GM23248 (cell line): ENCODE data around the gene AGAP6. TPM values are rescaled to one million over a fixed set of nuclear protein-coding genes. Genes with fewer than 3 reads are reported as not detected.
A peak's percentile ranks its signal among the peaks of the same experiment; 100 is the strongest.
"Not testable (repeated sequence)": the region's sequence is repeated elsewhere in the genome, so short reads cannot be mapped to it uniquely, and the experiment has no call there.

ENCODE experiments used
- DNase-seq: peaks from one replicate; pipeline ENCODE4 v3.0.0-alpha.2; 2015
- H2AFZ ChIP-seq: fragments of 200-600 bp; sonication (generic); 2 replicates; pipeline ENCODE4 v1.6.1; 2016; ENCODE audit warnings: antibody characterized with exemption
- H3F3A ChIP-seq: fragments of 200-600 bp; sonication (generic); 2 replicates; pipeline ENCODE4 v1.6.1; 2016; ENCODE audit warnings: mild to moderate bottlenecking, antibody characterized with exemption, mixed run types; ENCODE audit not compliant: insufficient read depth
- H3K27ac ChIP-seq: fragments of 200-600 bp; sonication (generic); 2 replicates; pipeline ENCODE4 v1.5.1; 2016; ENCODE audit warnings: mild to moderate bottlenecking
- H3K27me3 ChIP-seq: fragments of 200-600 bp; sonication (generic); replicated peaks from 2 replicates; pipeline ENCODE4 v1.6.1; 2016; ENCODE audit warnings: mild to moderate bottlenecking; ENCODE audit not compliant: insufficient read depth
- H3K36me3 ChIP-seq: fragments of 200-600 bp; sonication (generic); 2 replicates; pipeline ENCODE4 v1.6.1; 2016; ENCODE audit warnings: low read depth, mild to moderate bottlenecking
- H3K4me1 ChIP-seq: fragments of 200-600 bp; sonication (generic); 2 replicates; pipeline ENCODE4 v1.6.1; 2016; ENCODE audit warnings: mild to moderate bottlenecking; ENCODE audit not compliant: insufficient read depth
- H3K4me2 ChIP-seq: fragments of 200-600 bp; sonication (generic); one replicate; pipeline ENCODE4 v1.6.1; 2016; ENCODE audit warnings: mild to moderate bottlenecking; ENCODE audit not compliant: unreplicated experiment
- H3K4me3 ChIP-seq: fragments of 200-600 bp; sonication (generic); 2 replicates; pipeline ENCODE4 v1.5.1; 2016; ENCODE audit warnings: mild to moderate bottlenecking
- H3K79me2 ChIP-seq: fragments of 200-600 bp; sonication (generic); 2 replicates; pipeline ENCODE4 v1.6.1; 2016; ENCODE audit warnings: mild to moderate bottlenecking; ENCODE audit not compliant: insufficient read depth
- H3K9ac ChIP-seq: fragments of 200-600 bp; sonication (generic); 2 replicates; pipeline ENCODE4 v1.6.1; 2016; ENCODE audit warnings: mild to moderate bottlenecking
- H3K9me2 ChIP-seq: fragments of 200-600 bp; sonication (generic); 2 replicates; pipeline ENCODE4 v1.6.1; 2016; ENCODE audit warnings: mixed run types, mild to moderate bottlenecking, moderate library complexity; ENCODE audit not compliant: insufficient read depth
- H3K9me3 ChIP-seq: fragments of 200-600 bp; sonication (generic); one replicate; pipeline ENCODE4 v1.6.1; 2017; ENCODE audit warnings: low read depth
- H4K20me1 ChIP-seq: fragments of 200-600 bp; sonication (generic); 2 replicates; pipeline ENCODE4 v1.6.0; 2016; ENCODE audit not compliant: insufficient read depth
- WGBS, 2 experiments: methylation state at CpG; one replicate each; pipeline ENCODE4 v1.1.6; 2015 to 2017; ENCODE audit warnings: low lambda C conversion rate in 2 of 2, low coverage in 1 of 2; ENCODE audit errors: missing lambda C conversion rate in 2 of 2; 5-methylcytosine and 5-hydroxymethylcytosine counted together
- in situ Hi-C: fragments of 300-500 bp; cut with MboI; formaldehyde crosslinking; loops from 2 replicates; pipeline ENCODE4 v1.15.0; 2020
- polyA plus RNA-seq: library from polyadenylated mRNA; unstranded; fragments of >200 nt; fragmentation: Nextera tagmentation; extraction: Ambion mirVana; gene quantifications from 2 replicates; pipeline ENCODE4 v1.2.1, GENCODE V29; 2016
- total RNA-seq: library from RNA; depleted of rRNA; stranded (reverse); fragments of >200 nt; shearing (Covaris generic); gene quantifications from 2 replicates; pipeline ENCODE4 v1.2.3, GENCODE V29; 2014; rRNA removed

The AGAP6 gene
- 4.9 and 6.4 TPM in 2 replicates for total RNA-seq
- polyA plus RNA-seq, result 3.1 and 4.7 TPM in 2 replicates

DNA sequence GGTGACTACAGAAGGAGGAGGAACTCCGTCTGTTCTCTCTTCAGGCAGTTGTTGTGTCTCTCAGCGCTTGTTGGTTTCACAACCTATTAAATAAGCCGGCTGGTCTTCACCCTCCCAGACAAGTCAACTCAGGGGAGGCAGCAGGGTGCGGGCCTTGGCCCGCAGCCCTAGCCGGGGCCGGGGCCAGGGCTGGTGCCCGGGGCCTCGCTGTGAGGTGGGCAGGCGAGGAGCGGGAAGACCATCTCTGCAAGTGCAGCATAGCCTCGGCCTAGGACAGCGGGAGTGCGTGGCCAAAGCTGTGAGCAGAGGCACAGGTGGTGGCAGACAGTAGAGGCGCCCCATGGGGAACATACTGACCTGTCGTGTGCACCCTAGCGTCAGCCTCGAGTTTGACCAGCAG lies at the start of gene AGAP6:
Gene AGAP6, plus strand, starts transcription at position 31 of the 400 bp plus-strand sequence. Its CDS starts 310 bp downstream, at position 341.
- H3F3A ChIP-seq, H3K9ac ChIP-seq, H2AFZ ChIP-seq, DNase-seq, H3K4me1 ChIP-seq, H3K9me2 ChIP-seq, H3K36me3 ChIP-seq, H3K27ac ChIP-seq, H4K20me1 ChIP-seq, H3K4me3 ChIP-seq, H3K9me3 ChIP-seq, in situ Hi-C loops, H3K27me3 ChIP-seq, H3K79me2 ChIP-seq, H3K4me2 ChIP-seq: not testable (repeated sequence)
- 91 to 92% methylated on average over 9 to 17 of the region's 18 CpGs for WGBS, 2 experiments

DNA sequence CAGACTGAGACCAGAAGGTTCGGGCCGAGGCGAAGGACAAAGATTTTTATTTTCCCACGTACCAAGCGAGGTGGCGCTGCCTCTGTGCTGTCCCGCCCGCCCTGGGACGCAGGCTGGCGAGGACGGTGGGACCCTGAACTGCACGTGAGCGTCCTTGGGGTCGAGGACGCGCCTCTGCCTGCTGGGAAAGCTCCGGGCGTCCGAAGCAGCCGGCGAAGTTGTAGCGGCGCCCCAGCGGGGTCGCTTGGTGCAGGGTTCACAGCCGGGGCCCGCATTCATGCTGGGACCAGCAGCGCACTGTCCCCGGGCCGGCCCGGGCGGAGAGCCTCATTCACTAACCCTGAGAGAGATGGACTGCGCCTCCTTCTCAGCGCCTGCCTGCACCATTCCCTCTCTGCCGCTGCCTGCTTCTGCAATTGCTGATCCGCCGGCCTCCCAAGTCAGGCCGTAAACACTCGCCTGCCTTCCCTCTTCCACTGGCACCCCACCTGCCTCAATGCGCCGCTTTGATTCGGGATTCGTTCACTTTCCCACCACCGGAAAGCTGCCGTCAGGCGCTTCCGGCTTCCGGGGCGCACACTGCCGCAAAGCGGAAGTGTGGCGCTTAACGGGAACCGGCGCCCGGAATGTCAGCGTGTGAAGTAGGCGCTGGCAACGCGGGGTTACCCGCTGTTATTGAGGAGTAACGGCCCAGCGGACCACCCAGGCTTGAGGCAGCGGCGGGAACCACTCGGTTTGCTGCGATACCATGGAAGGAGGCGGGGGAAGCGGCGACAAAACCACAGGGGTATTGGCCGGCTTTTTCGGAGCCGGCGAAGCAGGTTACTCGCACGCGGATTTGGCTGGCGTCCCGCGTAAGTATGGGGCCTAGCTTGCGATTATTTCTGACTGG lies 46.5 kb upstream of the AGAP6 start, which contains the start of the genes PARG and TIMM23B:
Gene PARG, minus strand, starts transcription at position 581 of the 892 bp plus-strand sequence. Its CDS starts 302 bp downstream, at position 279.
Gene TIMM23B, plus strand, starts transcription at position 607 of the 892 bp plus-strand sequence. Its CDS starts 142 bp downstream, at position 749.
- peaks cover 13% of the 10 kb centered on the region for H3K4me1 ChIP-seq
- WGBS, 2 experiments, result 1 to 2% methylated on average over 80 to 81 of the region's 81 CpGs
- in situ Hi-C loops, H3F3A ChIP-seq, H3K36me3 ChIP-seq, H3K9me2 ChIP-seq, H4K20me1 ChIP-seq, H3K27me3 ChIP-seq, H3K9me3 ChIP-seq: not testable (repeated sequence)
- DNase-seq, result peak; percentile 93
- H3K27ac ChIP-seq, result peak within 1 kb of the TSS; percentile 59
- H3K4me2 ChIP-seq, result peak within 1 kb of the TSS; percentile 97
- H3K4me3 ChIP-seq, result peak within 1 kb of the TSS; percentile 100
- peak within 1 kb of the TSS; percentile 98 for H3K9ac ChIP-seq
- peak within 1 kb of the TSS; percentile 84 for H2AFZ ChIP-seq
- peaks cover 93% of the 10 kb centered on the region for H3K79me2 ChIP-seq

DNA sequence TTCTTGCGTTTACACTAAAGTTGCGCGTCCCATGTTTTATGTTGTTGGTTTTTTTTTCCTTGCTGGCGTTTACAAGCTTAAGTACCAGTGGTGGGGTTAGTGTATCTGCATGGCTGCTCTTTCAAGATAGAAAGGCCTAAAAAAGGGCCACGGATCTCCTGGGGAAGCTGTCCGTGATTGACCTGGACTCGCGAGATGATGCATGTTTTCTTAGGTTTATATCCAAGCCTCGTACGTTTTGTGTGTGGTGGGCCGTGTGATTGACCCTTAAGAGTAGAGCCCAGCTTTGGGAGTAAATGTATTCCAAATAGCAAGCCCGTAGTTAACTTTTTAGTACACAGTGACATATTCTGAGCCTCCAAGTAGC lies 45.9 kb upstream of the AGAP6 start:
- Histone ChIP-seq H3K4me1 (peaks cover 13% of the 10 kb centered on the region), H3K79me2 (peaks cover 93% of the 10 kb centered on the region), H3K4me3 (peak overlapping the region; percentile 100), H3K27ac (peak overlapping the region; percentile 59), H3K4me2 (peak overlapping the region; percentile 97), H2AFZ (peak overlapping the region; percentile 84), H3K9ac (peak overlapping the region; percentile 98)
- 1 to 2% methylated on average over 12 of the region's 12 CpGs for WGBS, 2 experiments
- H3K9me3 ChIP-seq, in situ Hi-C loops, H3K27me3 ChIP-seq, H3F3A ChIP-seq, H3K36me3 ChIP-seq, H3K9me2 ChIP-seq, H4K20me1 ChIP-seq: not testable (repeated sequence)
- peak; percentile 28 for DNase-seq

DNA sequence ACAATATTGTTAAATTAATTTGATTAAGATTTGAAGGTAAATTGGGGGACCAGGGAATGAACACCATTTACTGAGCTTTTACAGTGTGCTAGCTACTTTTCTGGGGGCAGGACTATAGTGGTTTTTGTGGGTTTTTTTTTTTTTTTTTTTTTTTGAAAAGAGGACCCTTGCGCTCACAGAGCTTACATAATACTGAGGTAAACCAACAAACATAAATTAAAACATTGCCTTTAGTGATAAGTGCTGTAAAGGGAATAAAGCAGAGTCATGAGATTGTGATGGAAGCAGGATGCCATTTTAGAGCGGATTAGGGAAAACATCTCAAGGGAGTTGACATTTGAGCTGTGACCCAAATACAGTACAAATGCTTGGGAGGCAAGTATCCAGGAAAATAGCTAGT lies 44.6 kb upstream of the AGAP6 start:
- H3K36me3 ChIP-seq, H4K20me1 ChIP-seq, in situ Hi-C loops, H2AFZ ChIP-seq, H3K9me3 ChIP-seq, H3F3A ChIP-seq, H3K9me2 ChIP-seq, H3K27me3 ChIP-seq, H3K27ac ChIP-seq, DNase-seq: not testable (repeated sequence)
- Histone ChIP-seq H3K79me2 (peaks cover 92% of the 10 kb centered on the region), H3K4me2 (peak overlapping the region; percentile 97), H3K4me1 (peaks cover 13% of the 10 kb centered on the region), H3K9ac (peak overlapping the region; percentile 98; the same call in 1 of the 2 replicates), H3K4me3 (peak overlapping the region; percentile 100)
- WGBS, 2 experiments, result 96 to 97% methylated on average over 2 of the region's 2 CpGs

DNA sequence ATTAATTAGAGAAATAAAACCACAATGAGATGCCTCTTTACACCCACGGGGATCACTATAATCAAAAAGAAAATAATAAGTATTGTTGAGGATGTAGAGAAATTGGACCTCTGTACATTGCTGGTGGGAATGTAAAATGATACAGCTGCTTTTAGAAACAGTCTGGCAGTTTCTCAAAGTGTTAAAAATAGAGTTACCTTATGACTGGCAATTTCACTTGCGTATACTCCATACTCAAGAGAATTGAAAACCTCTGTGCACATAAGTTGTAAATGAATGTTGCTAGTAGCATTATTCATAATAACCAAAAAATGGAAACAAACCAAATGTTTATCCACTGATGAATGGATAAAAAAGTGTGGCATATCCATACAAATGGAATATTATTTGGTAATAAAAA lies 40.1 kb upstream of the AGAP6 start:
- DNase-seq, H3K9ac ChIP-seq, H3K9me2 ChIP-seq, in situ Hi-C loops, H3K4me2 ChIP-seq, H2AFZ ChIP-seq, H3K4me3 ChIP-seq, H4K20me1 ChIP-seq, H3K27ac ChIP-seq, H3K27me3 ChIP-seq, H3K9me3 ChIP-seq, H3K36me3 ChIP-seq: not testable (repeated sequence)
- WGBS, 2 experiments, result 100% methylated on average over 1 of the region's 2 CpGs
- H3K4me1 ChIP-seq, result peaks cover 12% of the 10 kb centered on the region
- H3K79me2 ChIP-seq, result peaks cover 81% of the 10 kb centered on the region
- peaks cover 15% of the 10 kb centered on the region; the same call in 1 of the 2 replicates for H3F3A ChIP-seq

DNA sequence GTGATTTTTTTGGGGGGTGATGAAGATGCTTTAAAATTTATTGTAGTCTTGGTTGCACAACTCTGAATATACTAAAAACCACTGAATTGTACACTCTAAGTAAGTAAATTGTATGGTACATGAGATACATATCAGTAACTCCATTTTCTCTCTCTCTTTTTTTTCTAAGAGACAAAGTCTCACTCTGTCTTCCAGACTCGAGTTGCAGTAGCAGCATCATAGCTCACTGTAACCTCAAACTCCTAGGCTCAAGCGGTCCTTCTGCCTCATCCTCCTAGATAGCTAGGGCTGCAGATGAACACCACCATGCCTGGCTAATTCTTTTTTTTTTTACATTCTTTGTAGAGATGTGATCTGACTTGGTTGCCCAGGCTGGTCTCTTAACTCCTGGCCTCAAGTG lies 39.5 kb upstream of the AGAP6 start:
- DNase-seq, in situ Hi-C loops, H3K27ac ChIP-seq, H3K4me2 ChIP-seq, H2AFZ ChIP-seq, H4K20me1 ChIP-seq, H3K4me1 ChIP-seq, H3K27me3 ChIP-seq, H3K9ac ChIP-seq, H3K4me3 ChIP-seq, H3K9me3 ChIP-seq, H3K36me3 ChIP-seq, H3K9me2 ChIP-seq: not testable (repeated sequence)
- 92 to 100% methylated on average over 2 of the region's 2 CpGs for WGBS, 2 experiments
- Histone ChIP-seq H3K79me2 (peaks cover 81% of the 10 kb centered on the region), H3F3A (peaks cover 15% of the 10 kb centered on the region; the same call in 1 of the 2 replicates)

DNA sequence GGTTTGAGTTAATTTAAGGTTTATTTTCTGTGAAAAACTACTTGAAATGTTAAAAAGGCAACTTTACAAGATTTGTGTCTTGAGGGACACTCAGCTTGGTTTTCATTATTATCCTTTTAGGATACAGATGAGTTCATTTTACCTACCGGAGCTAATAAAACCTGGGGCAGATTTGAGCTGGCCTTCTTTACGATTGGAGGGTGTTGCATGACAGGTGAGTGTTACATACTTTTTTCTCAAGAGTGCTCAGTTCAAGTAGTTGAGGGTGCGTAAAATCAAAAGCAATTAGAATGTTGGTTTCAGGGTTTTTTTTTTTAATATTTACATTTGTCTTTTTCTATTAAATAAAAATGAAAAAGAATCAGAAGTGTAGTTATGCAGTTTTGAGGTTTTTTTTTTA lies 36.2 kb upstream of the AGAP6 start:
- 85 to 87% methylated on average over 3 of the region's 3 CpGs for WGBS, 2 experiments
- H3K27ac ChIP-seq, in situ Hi-C loops, H4K20me1 ChIP-seq, DNase-seq, H3K4me1 ChIP-seq, H3K9ac ChIP-seq, H3K4me2 ChIP-seq, H3K9me3 ChIP-seq, H3K27me3 ChIP-seq, H2AFZ ChIP-seq, H3K36me3 ChIP-seq, H3K9me2 ChIP-seq, H3K4me3 ChIP-seq: not testable (repeated sequence)
- Histone ChIP-seq H3F3A (peaks cover 15% of the 10 kb centered on the region; the same call in 1 of the 2 replicates), H3K79me2 (peaks cover 68% of the 10 kb centered on the region)
